AG09319 (cell line): Measurements from ENCODE around the gene TOMM20L.

Source experiments
- DNase-seq: peaks from one replicate; pipeline ENCODE4 v3.0.0-alpha.2; 2010; ENCODE audit warnings: low read depth; ENCODE audit errors: extremely low read depth
- CTCF ChIP-seq: IDR thresholded peaks from 2 replicates; pipeline ENCODE4 v1.5.1; 2011; ENCODE audit warnings: low read depth, mild to moderate bottlenecking, inconsistent platforms, low read length, moderate library complexity

TOMM20L gene

GRCh38 chr14:58428118-58428683 is 32.5 kb downstream of the TOMM20L start:
- DNase-seq = no peak
- TF ChIP-seq CTCF = no peak

GRCh38 chr14:58430156-58430555 is 34.4 kb downstream of the TOMM20L start:
- DNase-seq = no peak
- no peak for TF ChIP-seq CTCF

- no peak for DNase-seq
- no peak for TF ChIP-seq CTCF
These were observed 43.7 kb downstream of the TOMM20L start for GRCh38 chr14:58439476-58439875.

- TF ChIP-seq CTCF = no peak
- no peak for DNase-seq
These were observed 48.9 kb downstream of the TOMM20L start for GRCh38 chr14:58444627-58445026.

- no peak for DNase-seq
- no peak for TF ChIP-seq CTCF
These were observed 60.0 kb downstream of the TOMM20L start for GRCh38 chr14:58455593-58456265.
